H9 (cell line): Measurements from ENCODE around the gene ADAP2. TPM values are rescaled to one million over a fixed set of nuclear protein-coding genes. Genes with fewer than 3 reads are reported as not detected.
"Not testable (repeated sequence)": the region's sequence is repeated elsewhere in the genome, so short reads cannot be mapped to it uniquely, and the experiment has no call there.

Source experiments
- DNase-seq: peaks from one replicate; pipeline ENCODE4 v3.0.0-alpha.2; 2017
- H2AFZ ChIP-seq: one replicate; pipeline ENCODE4 v1.6.1; 2013; ENCODE audit warnings: mild to moderate bottlenecking, low read length, control low read depth, moderate library complexity
- H2AK5ac ChIP-seq: 2 replicates; pipeline ENCODE4 v1.6.1; 2013; ENCODE audit warnings: low read length, control low read depth, mixed read lengths; ENCODE audit not compliant: insufficient read length
- H2BK120ac ChIP-seq: one replicate; pipeline ENCODE4 v1.6.1; 2013; ENCODE audit warnings: low read depth, mild to moderate bottlenecking, low read length, control low read depth, inconsistent platforms; ENCODE audit not compliant: poor library complexity, severe bottlenecking
- H2BK12ac ChIP-seq: 2 replicates; pipeline ENCODE4 v1.6.1; 2013; ENCODE audit warnings: low read length, control low read depth, mixed read lengths, low read depth; ENCODE audit not compliant: insufficient read length
- H2BK15ac ChIP-seq: 2 replicates; pipeline ENCODE4 v1.6.1; 2013; ENCODE audit warnings: low read depth, low read length, control low read depth
- H2BK20ac ChIP-seq: one replicate; pipeline ENCODE4 v1.6.1; 2013; ENCODE audit warnings: low read depth, mild to moderate bottlenecking, low read length, control low read depth, inconsistent platforms; ENCODE audit not compliant: poor library complexity, severe bottlenecking
- H2BK5ac ChIP-seq: 2 replicates; pipeline ENCODE4 v1.6.1; 2013; ENCODE audit warnings: low read length, control low read depth, mixed read lengths; ENCODE audit not compliant: insufficient read length
- H3K14ac ChIP-seq: 2 replicates; pipeline ENCODE4 v1.6.1; 2013; ENCODE audit warnings: low read length, control low read depth; ENCODE audit not compliant: insufficient read depth
- H3K18ac ChIP-seq: 2 replicates; pipeline ENCODE4 v1.6.1; 2013; ENCODE audit warnings: low read depth, mild to moderate bottlenecking, mixed read lengths, low read length, control low read depth; ENCODE audit not compliant: insufficient read length
- H3K23ac ChIP-seq: 2 replicates; pipeline ENCODE4 v1.6.1; 2013; ENCODE audit warnings: low read length, control low read depth, mixed read lengths, low read depth; ENCODE audit not compliant: insufficient read length
- H3K23me2 ChIP-seq: 2 replicates; pipeline ENCODE4 v1.6.1; 2013; ENCODE audit warnings: low read depth, mild to moderate bottlenecking, mixed read lengths, low read length, control low read depth; ENCODE audit not compliant: insufficient read length, poor library complexity, severe bottlenecking
- H3K27ac ChIP-seq: 2 replicates; pipeline ENCODE4 v1.5.1; 2013; ENCODE audit warnings: low read length, control low read depth, mixed read lengths, low read depth; ENCODE audit not compliant: insufficient read length
- H3K27me3 ChIP-seq: 2 replicates; pipeline ENCODE4 v1.6.1; 2013; ENCODE audit warnings: low read length, control low read depth, inconsistent platforms; ENCODE audit not compliant: insufficient read depth
- H3K4ac ChIP-seq: 2 replicates; pipeline ENCODE4 v1.6.1; 2013; ENCODE audit warnings: low read depth, mild to moderate bottlenecking, control low read depth, inconsistent platforms, low read length, moderate library complexity
- H3K4me1 ChIP-seq: 2 replicates; pipeline ENCODE4 v1.6.1; 2013; ENCODE audit warnings: low read length, control low read depth, inconsistent platforms; ENCODE audit not compliant: insufficient read depth
- H3K4me2 ChIP-seq: 2 replicates; pipeline ENCODE4 v1.6.1; 2013; ENCODE audit warnings: low read length, control low read depth, mixed read lengths; ENCODE audit not compliant: insufficient read length, insufficient read depth
- H3K56ac ChIP-seq: 2 replicates; pipeline ENCODE4 v1.6.1; 2013; ENCODE audit warnings: low read depth, mild to moderate bottlenecking, mixed read lengths, low read length, control low read depth; ENCODE audit not compliant: insufficient read length
- H3K79me1 ChIP-seq: 2 replicates; pipeline ENCODE4 v1.6.1; 2013; ENCODE audit warnings: low read depth, mild to moderate bottlenecking, moderate library complexity, low read length, control low read depth, inconsistent platforms; ENCODE audit not compliant: insufficient read depth, poor library complexity, severe bottlenecking
- H3K79me2 ChIP-seq: 2 replicates; pipeline ENCODE4 v1.6.1; 2013; ENCODE audit warnings: low read length, control low read depth, inconsistent platforms; ENCODE audit not compliant: insufficient read depth
- H3K9ac ChIP-seq: 2 replicates; pipeline ENCODE4 v1.6.1; 2013; ENCODE audit warnings: low read length, control low read depth, mixed read lengths; ENCODE audit not compliant: insufficient read length; ENCODE audit errors: extremely low read depth
- H3K9me3 ChIP-seq: one replicate; pipeline ENCODE4 v1.6.1; 2013; ENCODE audit warnings: low read depth, low read length, inconsistent platforms; ENCODE audit not compliant: control insufficient read depth
- H3T11ph ChIP-seq: one replicate; pipeline ENCODE4 v1.6.1; 2013; ENCODE audit warnings: mild to moderate bottlenecking, low read length, control low read depth, inconsistent platforms
- H4K20me1 ChIP-seq: one replicate; pipeline ENCODE4 v1.6.1; 2013; ENCODE audit not compliant: control insufficient read depth, insufficient read length, insufficient read depth
- H4K5ac ChIP-seq: 2 replicates; pipeline ENCODE4 v1.6.1; 2013; ENCODE audit warnings: low read depth, mild to moderate bottlenecking, mixed read lengths, low read length, control low read depth; ENCODE audit not compliant: insufficient read length
- H4K8ac ChIP-seq: replicated peaks from 2 replicates; pipeline ENCODE4 v1.6.1; 2013; ENCODE audit warnings: low read length, control low read depth, mixed read lengths, low read depth; ENCODE audit not compliant: insufficient read length
- H4K91ac ChIP-seq: 2 replicates; pipeline ENCODE4 v1.6.1; 2013; ENCODE audit warnings: low read depth, mild to moderate bottlenecking, moderate library complexity, mixed read lengths, low read length, control low read depth; ENCODE audit not compliant: insufficient read length
- H3K27ac Mint-ChIP-seq, 3 experiments: 2 replicates in 2 of 3; 3 replicates in 1 of 3; pipeline ENCODE4 v1.8.0; 2020 to 2021; ENCODE audit warnings: mixed read lengths in 3 of 3, mild to moderate bottlenecking in 1 of 3, moderate library complexity in 1 of 3
- H3K27me3 Mint-ChIP-seq: 2 replicates; pipeline ENCODE4 v1.8.0; 2021; ENCODE audit warnings: low read depth, mild to moderate bottlenecking, moderate library complexity, mixed read lengths
- H3K36me3 Mint-ChIP-seq, 3 experiments: 2 replicates in 2 of 3; 3 replicates in 1 of 3; pipeline ENCODE4 v1.8.0; 2020 to 2021; ENCODE audit warnings: low read depth in 3 of 3, mixed read lengths in 3 of 3; ENCODE audit not compliant: insufficient read depth in 1 of 3
- H3K4me1 Mint-ChIP-seq, 2 experiments: 2 replicates each; pipeline ENCODE4 v1.8.0; 2020; ENCODE audit warnings: mixed read lengths in 2 of 2
- H3K4me3 Mint-ChIP-seq, 2 experiments: 2 replicates in 1 of 2; 3 replicates in 1 of 2; pipeline ENCODE4 v1.8.0; 2020 to 2021; ENCODE audit warnings: mild to moderate bottlenecking in 2 of 2, mixed read lengths in 2 of 2, moderate library complexity in 1 of 2
- H3K9me3 Mint-ChIP-seq, 2 experiments: 2 replicates in 1 of 2; 3 replicates in 1 of 2; pipeline ENCODE4 v1.8.0; 2020; ENCODE audit warnings: mild to moderate bottlenecking in 2 of 2, mixed read lengths in 2 of 2, moderate library complexity in 1 of 2
- WGBS: extraction: QIAGEN DNeasy Blood & Tissue Kit; methylation state at CpG from one replicate; pipeline ENCODE4 v1.1.7; 2013; ENCODE audit warnings: missing lambda C conversion rate, low lambda C conversion rate, mixed read lengths; ENCODE audit not compliant: insufficient read length; ENCODE audit errors: extremely low coverage; 5-methylcytosine and 5-hydroxymethylcytosine counted together
- total RNA-seq: library from RNA; stranded (reverse); gene quantifications from 2 replicates; pipeline ENCODE4 v1.2.1, GENCODE V29; 2021
- TF ChIP-seq, protein P1 (sequence below): fragments of 200-600 bp; sonication (generic); conservative IDR thresholded peaks from 3 replicates; pipeline ENCODE4 v1.8.0; 2021; ENCODE audit warnings: antibody characterized with exemption, mild to moderate bottlenecking

Gene ADAP2
- total RNA-seq, 1 experiment from 2014 or later, result 1.2 TPM

DNA sequence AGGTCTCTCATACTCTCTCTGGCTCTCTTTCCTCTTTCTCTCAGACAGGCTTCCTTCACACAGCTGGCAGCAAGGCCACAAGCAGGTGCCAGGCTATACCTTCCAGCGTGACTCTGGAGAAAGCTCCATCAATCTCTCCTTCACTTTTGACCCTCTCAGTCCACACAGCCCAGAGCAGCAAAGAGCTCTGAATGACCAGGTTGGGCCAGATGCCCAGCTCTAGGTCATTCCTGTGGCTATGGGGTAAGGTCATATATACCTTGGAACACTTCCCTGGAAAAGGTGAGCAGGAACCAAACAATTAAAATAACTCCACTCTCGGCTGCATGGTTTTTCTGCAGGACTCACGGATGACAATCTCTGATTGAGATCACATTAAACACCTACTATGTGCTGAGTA is 8.8 kb downstream of the ADAP2 start:
- H2BK20ac ChIP-seq, result no peak overlapping the region
- no peak overlapping the region for H2AFZ ChIP-seq
- H3K9me3 ChIP-seq, result no peaks in the 10 kb centered on the region
- no peaks in the 10 kb centered on the region for H3K79me1 ChIP-seq
- H3K4me1 ChIP-seq, result no peaks in the 10 kb centered on the region
- no peaks in the 10 kb centered on the region for H3K4me1 Mint-ChIP-seq
- WGBS, result no CpG with 5 or more reads among the region's 3 CpGs
- H3K36me3 Mint-ChIP-seq, result no peaks in the 10 kb centered on the region
- no peaks in the 10 kb centered on the region for H4K20me1 ChIP-seq
- peaks cover 13% of the 10 kb centered on the region for H3K27me3 Mint-ChIP-seq
- H4K91ac ChIP-seq, result no peak overlapping the region
- no peaks in the 10 kb centered on the region for H3K79me2 ChIP-seq
- no peak overlapping the region for H2BK15ac ChIP-seq
- H3K14ac ChIP-seq, result no peak overlapping the region
- no peak overlapping the region for H3K4ac ChIP-seq
- no peaks in the 10 kb centered on the region; the same call in 1 of the 2 replicates for H3K27me3 ChIP-seq
- H3K9ac ChIP-seq, result no peak overlapping the region
- no peak overlapping the region for H3K56ac ChIP-seq
- no peak overlapping the region for H2BK5ac ChIP-seq
- DNase-seq, result no peak
- TF ChIP-seq, protein P1, sequence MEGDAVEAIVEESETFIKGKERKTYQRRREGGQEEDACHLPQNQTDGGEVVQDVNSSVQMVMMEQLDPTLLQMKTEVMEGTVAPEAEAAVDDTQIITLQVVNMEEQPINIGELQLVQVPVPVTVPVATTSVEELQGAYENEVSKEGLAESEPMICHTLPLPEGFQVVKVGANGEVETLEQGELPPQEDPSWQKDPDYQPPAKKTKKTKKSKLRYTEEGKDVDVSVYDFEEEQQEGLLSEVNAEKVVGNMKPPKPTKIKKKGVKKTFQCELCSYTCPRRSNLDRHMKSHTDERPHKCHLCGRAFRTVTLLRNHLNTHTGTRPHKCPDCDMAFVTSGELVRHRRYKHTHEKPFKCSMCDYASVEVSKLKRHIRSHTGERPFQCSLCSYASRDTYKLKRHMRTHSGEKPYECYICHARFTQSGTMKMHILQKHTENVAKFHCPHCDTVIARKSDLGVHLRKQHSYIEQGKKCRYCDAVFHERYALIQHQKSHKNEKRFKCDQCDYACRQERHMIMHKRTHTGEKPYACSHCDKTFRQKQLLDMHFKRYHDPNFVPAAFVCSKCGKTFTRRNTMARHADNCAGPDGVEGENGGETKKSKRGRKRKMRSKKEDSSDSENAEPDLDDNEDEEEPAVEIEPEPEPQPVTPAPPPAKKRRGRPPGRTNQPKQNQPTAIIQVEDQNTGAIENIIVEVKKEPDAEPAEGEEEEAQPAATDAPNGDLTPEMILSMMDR, result no peak
- no peak overlapping the region for H4K8ac ChIP-seq
- H4K5ac ChIP-seq, result no peak overlapping the region
- no peak overlapping the region for H3K4me3 Mint-ChIP-seq
- no peak overlapping the region for H3K27ac Mint-ChIP-seq
- no peak overlapping the region for H2BK120ac ChIP-seq
- no peak overlapping the region for H3K18ac ChIP-seq
- H2AK5ac ChIP-seq, result no peak overlapping the region
- H3T11ph ChIP-seq, result no peak overlapping the region
- no peak overlapping the region for H2BK12ac ChIP-seq
- no peaks in the 10 kb centered on the region for H3K23me2 ChIP-seq
- H3K4me2 ChIP-seq, result no peak overlapping the region
- H3K23ac ChIP-seq, result no peak overlapping the region
- H3K9me3 Mint-ChIP-seq, result no peaks in the 10 kb centered on the region
- no peak overlapping the region for H3K27ac ChIP-seq

DNA sequence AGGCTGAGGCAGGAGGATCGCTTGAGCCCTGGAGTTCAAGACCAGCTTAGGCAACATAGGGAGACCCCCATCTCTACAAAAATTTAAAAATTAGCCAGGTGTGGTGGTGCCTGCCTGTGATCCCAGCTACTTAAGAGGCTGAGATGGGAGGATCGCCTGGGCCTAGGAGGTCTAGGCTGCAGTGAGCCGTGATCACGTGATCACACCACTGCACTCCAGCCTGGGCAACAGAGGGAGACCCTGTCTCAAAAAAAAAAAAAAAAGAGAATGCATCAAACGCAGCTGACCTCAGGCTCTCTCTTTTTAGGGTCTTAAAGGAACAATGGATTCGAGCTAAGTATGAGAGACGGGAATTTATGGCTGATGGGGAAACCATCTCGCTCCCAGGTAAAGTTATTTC is 9.8 kb downstream of the ADAP2 start:
- not testable (repeated sequence) for H2AK5ac ChIP-seq, H3K27me3 ChIP-seq, H3K9ac ChIP-seq, H3K4me3 Mint-ChIP-seq, H2BK12ac ChIP-seq, H2BK15ac ChIP-seq, H3K4ac ChIP-seq, H3K14ac ChIP-seq, H4K5ac ChIP-seq, H3K27ac ChIP-seq, H3K4me1 ChIP-seq, H3K4me1 Mint-ChIP-seq, H3K36me3 Mint-ChIP-seq, H2BK120ac ChIP-seq, H3K56ac ChIP-seq, DNase-seq, H3K9me3 ChIP-seq, H2AFZ ChIP-seq, H4K8ac ChIP-seq, H3K79me1 ChIP-seq, H3K23me2 ChIP-seq, H3T11ph ChIP-seq, H3K18ac ChIP-seq, H3K27me3 Mint-ChIP-seq, H2BK20ac ChIP-seq, H3K23ac ChIP-seq, H4K20me1 ChIP-seq, H3K9me3 Mint-ChIP-seq, H2BK5ac ChIP-seq, H3K27ac Mint-ChIP-seq, H3K79me2 ChIP-seq, H3K4me2 ChIP-seq, H4K91ac ChIP-seq
- no CpG with 5 or more reads among the region's 8 CpGs for WGBS
